H4 (cell line): ENCODE data around the gene METTL26. TPM values are rescaled to one million over a fixed set of nuclear protein-coding genes. Genes with fewer than 3 reads are reported as not detected.

ENCODE experiments used
- DNase-seq: peaks from one replicate; pipeline ENCODE4 v3.0.0-alpha.2; 2015; ENCODE audit warnings: low spot score
- total RNA-seq: library from RNA; depleted of rRNA; stranded (reverse); fragments of >200 nt; shearing (Covaris generic); gene quantifications from 2 replicates; pipeline ENCODE4 v1.2.3, GENCODE V29; 2014

METTL26 gene
- total RNA-seq, 1 experiment from 2014 or later, result 85.7 TPM

DNA sequence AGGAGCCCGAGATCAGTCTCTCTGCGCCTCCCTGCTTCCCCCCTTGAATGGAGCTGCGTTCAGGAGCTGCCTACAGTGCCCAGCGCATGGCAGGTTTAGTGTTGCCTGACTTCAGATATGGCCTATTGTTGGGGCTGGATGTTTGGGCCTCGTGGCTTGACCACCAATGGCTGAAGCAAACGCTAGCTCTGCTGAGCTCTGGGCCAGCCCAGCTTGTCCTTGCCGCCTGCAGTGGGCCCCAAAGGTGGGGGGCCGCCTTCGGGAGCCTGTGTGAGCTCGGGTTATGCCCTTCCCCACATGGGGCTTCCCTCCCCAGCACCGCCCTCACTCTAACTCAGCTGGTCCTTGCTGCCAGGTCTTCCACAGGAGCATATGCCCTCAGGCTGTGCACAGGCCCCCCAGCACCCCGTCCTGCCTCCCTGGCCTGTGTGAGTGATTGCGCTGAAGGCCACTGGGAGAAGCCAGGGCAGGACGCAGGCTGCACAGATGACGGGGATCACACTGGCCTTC, 2.0 kb upstream of the METTL26 start:
- no peak for DNase-seq

DNA sequence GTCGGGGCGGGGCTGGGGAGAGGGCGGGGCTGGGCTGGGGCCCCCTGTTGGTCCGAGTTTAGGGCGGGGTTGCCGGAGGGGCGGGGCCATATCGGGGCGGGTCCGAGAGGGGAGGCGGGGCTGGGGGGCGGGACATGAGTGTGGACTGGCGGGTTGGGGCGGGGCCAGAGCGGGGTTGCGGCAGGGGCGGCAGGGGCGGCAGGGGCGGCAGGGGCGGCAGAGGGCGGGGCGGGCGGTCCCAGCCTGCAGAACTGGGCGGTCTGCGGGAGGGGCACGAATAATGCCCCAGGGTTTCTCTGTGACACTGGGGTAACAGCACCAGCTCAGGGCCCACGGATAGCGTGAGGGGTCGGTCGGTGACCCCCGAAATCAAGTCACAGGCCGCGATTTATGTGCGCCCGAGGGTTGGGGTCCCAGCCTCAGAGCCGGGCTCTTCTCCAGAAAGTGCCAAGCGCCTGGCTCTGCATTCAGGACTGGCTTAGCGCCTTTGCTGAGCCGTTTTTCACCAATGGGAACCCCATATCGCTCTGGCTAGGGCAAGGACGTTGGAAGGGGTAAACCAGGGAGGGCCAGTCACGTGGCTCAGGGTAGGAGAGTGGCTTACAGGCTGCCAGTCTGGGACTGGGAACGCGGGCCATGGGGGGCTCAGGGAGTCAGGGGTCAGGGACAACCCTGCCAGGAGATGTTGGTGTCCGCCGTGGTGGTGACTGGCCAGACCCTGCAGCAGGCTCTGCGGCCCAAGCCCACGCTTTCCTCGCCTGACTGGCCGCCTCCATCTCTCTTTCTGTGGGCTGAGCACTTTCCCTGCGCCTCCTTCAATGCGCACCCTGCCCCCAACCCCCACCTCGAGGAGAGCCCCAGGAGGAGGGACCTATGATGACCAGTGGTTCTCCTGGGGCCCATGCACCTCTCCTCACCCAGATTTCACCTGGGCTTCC, 1.2 kb upstream of the METTL26 start:
- DNase-seq, result no peak

DNA sequence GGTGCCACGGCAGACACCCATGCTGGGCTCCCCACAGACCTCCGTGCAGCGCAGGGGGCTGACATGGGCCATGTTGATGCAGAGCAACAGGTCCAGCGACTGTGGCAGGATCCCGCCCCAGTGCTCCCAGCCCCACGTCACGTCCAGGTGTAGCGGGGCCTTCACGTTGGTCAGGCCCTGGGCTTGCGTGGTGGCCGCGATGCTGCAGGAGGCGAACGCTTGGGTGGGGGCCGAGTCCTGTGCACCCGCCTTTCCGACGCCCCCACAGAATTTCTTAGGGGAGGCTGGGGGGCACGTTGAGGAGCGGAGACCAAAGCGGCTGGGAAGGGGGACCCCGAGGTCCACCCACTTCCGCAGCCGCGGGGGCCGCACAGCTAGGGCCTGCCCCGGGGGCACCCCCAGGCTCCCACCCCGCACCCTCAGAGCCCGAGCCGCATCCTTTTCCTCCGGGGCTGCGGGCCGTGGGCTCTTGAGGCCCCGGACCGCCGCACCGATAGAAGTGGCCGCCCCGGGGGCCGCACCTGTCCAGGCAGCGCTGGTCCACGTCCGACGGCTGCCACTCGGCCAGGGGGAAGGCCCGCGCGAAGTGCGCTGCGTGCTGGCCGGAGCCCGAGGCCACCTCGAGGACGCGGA, 416 bp downstream of the METTL26 start:
- DNase-seq, result no peak

DNA sequence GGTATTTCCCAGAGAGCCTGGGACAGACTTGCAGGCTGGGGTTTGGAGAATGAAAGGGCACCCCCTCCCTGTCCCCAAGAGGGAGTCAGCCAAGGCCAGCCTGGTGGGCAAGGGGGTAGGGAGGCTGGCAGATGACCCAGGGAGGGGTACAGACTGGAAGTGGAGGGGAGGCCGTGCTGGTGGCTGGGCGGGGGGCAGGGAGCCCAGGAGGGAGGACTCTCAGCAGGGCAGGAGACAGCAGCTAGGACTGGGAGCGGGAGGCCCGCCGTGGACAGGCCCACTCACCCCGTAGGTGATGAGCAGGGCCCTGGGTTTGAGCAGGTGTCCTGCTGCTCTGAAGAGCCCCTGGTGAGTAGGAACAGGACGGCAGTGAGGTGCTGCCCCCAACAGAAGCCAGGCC, 1.1 kb downstream of the METTL26 start:
- DNase-seq, result no peak

DNA sequence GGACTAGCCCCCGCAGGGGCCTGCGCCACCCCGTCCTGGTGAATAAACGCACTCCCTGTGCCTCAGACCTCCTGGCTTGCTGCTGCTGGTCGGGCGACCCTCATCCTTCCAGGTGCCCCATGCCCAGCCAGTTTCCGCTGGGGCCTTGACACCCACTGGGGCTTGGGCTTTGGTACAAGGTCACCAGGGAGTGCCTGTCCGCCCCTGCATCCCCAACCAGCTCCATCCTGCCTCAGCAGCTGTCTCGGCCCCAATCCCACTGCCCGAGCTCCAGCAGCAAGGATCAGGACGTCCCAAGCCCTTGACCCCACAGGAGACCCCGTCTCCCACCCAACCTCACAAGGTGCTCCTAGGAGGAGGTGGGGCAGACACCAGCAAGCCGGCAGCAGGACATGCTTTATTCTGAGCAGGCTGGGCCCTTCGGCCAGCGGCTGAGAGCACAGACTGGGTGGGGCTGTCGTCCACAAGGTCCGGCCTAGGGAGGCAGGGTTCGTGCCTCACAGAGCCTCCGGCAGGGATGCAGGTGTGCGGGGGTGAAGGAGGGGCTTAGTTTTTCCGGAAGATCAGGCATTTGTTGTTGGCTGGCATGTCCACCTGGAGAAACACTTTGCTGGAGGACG, 1.9 kb downstream of the METTL26 start:
- DNase-seq, result no peak

DNA sequence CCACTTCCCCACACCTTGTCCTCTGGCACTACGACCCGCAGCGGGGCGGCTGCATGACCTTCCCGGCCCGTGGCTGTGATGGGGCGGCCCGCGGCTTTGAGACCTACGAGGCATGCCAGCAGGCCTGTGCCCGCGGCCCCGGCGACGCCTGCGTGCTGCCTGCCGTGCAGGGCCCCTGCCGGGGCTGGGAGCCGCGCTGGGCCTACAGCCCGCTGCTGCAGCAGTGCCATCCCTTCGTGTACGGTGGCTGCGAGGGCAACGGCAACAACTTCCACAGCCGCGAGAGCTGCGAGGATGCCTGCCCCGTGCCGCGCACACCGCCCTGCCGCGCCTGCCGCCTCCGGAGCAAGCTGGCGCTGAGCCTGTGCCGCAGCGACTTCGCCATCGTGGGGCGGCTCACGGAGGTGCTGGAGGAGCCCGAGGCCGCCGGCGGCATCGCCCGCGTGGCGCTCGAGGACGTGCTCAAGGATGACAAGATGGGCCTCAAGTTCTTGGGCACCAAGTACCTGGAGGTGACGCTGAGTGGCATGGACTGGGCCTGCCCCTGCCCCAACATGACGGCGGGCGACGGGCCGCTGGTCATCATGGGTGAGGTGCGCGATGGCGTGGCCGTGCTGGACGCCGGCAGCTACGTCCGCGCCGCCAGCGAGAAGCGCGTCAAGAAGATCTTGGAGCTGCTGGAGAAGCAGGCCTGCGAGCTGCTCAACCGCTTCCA, 2.6 kb downstream of the METTL26 start:
- DNase-seq, result no peak

DNA sequence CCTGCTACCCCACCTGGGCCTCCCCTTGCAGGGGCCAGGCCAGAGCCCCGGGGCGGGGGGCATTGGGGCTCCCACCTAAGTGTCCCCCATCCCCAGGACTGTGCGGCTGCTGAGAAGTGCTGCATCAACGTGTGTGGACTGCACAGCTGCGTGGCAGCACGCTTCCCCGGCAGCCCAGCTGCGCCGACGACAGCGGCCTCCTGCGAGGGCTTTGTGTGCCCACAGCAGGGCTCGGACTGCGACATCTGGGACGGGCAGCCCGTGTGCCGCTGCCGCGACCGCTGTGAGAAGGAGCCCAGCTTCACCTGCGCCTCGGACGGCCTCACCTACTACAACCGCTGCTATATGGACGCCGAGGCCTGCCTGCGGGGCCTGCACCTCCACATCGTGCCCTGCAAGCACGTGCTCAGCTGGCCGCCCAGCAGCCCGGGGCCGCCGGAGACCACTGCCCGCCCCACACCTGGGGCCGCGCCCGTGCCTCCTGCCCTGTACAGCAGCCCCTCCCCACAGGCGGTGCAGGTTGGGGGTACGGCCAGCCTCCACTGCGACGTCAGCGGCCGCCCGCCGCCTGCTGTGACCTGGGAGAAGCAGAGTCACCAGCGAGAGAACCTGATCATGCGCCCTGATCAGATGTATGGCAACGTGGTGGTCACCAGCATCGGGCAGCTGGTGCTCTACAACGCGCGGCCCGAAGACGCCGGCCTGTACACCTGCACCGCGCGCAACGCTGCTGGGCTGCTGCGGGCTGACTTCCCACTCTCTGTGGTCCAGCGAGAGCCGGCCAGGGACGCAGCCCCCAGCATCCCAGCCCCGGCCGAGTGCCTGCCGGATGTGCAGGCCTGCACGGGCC, 3.4 kb downstream of the METTL26 start:
- DNase-seq, result no peak

DNA sequence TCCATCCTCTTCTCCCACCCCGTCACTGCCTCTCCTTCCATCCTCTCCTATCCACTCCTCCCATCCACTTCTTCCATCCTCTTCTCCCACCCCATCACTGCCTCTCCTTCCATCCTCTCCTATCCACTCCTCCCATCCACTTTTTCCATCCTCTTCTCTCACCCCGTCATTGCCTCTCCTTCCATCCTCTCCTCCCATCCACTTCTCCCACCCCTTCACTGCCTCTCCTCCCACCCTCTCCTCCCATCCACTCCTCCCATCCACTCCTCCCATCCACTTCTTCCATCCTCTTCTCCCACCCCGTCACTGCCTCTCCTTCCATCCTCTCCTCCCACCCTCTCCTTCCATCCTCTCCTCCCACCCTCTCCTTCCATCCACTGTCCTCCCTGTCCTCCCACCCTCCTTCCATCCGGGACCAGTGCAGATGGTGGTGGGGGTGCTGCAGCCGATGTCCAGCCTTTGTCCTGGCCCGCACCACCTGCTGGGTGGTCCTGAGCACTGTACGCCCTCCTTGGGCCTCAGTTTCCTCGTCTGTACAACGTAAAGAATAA, 4.2 kb downstream of the METTL26 start:
- DNase-seq, result no peak

DNA sequence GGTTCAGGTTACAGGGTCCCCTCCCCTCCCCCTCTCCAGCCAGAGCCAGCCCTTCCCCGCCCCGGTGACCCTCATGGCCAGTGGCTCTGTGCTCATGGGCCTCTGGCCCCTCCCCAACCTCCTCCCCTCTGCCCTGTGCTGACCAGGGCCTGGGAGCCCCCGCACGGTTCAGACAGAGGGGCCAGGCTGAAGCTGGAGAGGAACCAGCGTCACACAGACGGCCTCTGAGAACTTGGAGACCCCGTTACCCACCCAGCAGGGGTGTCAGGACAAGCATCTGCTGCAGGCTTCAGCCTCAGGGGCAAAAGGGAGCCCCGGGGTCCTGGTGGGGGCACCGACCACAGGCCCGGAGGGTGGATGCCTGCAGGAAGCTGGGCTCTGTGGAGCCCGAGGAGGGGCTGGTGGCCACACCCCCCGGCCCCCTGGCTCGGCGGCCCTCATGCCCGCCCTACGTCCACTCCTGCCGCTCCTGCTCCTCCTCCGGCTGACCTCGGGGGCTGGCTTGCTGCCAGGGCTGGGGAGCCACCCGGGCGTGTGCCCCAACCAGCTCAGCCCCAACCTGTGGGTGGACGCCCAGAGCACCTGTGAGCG, 5.2 kb downstream of the METTL26 start, which contains the start of gene WFIKKN1:
TSS of gene WFIKKN1 (plus strand) at position 171 of the 591 bp plus-strand sequence. CDS start at position 440, 269 bp downstream.
- no peak for DNase-seq

DNA sequence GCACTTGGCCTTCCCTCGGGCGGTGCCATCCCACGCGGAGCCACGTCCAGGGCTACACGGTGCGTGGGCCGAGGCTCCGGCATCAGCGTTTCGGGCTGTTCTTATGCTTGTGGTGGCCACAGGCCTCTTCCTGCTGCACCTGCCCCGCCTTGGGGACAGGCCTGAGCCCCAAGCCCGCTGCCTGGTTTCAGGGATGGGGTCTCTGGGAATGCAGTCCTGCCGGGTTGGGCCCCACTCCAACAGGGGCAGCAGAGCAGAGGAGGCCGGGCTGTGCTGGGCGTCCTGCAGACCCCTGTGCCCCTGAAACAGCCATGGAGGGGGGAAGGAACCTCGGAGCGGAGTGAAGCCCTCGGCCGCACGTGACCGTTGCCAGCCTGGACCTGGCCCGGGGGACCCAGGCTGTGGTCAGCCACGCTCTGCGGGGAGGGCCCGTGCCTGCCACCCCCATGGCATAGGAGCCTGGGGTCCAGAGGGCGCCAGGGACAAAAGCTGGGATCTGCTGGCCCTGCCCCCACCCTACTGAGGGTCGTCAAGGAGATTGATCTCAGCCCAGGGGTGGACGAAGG, 5.8 kb downstream of the METTL26 start:
- DNase-seq, result no peak

DNA sequence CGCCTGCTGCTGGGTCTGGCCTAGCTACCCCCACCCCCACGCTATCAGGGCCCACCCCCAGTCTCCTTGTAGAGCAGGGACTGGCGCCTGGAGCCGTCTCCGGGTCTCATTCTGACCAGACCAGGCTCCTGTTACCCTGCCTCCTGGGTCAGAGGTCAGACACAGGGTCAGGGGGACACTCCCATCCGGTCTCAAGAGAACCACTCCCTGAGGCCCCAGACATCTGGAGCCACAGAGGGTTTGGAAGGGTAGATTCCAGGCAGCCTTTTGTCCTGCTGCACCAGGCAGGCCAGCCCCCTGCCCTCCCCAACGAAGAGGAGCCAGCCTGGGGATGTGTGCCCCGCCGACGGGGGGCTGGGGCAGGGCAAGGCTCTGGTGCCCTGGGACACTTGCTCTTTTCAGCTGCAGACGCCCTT, 6.3 kb downstream of the METTL26 start:
- DNase-seq, result no peak

DNA sequence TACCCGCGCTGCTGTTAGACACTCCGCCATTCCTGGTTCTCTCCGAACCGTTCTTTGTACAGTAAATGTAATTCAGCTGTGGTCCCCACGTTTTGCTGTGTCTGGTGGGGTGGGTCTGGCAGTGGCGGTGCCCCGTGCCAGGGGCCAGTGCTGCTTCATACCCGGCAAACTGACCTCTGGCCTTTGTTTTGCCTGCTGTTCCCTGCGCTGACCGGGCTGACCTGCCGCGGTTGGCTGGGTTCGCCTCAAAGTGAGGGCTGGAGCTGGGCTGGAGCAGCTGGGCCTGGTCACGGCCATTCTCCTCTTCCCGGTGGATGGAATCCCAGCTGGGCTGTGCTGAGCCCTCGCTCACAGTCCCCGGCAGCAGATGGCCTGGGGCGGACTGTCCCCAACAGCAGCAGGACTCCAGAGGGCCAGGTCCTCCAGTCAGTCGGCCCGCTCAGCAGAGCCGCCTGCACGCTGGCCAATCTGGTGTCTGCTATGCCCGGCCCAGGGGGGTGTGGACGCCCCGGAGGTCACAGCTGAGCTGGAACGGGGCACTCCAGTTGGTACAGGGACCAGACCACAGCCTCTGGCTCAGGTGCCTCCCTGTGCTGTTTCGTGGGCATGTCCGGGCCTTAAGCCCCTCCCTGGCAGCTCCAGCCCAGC, 6.8 kb downstream of the METTL26 start:
- no peak for DNase-seq

DNA sequence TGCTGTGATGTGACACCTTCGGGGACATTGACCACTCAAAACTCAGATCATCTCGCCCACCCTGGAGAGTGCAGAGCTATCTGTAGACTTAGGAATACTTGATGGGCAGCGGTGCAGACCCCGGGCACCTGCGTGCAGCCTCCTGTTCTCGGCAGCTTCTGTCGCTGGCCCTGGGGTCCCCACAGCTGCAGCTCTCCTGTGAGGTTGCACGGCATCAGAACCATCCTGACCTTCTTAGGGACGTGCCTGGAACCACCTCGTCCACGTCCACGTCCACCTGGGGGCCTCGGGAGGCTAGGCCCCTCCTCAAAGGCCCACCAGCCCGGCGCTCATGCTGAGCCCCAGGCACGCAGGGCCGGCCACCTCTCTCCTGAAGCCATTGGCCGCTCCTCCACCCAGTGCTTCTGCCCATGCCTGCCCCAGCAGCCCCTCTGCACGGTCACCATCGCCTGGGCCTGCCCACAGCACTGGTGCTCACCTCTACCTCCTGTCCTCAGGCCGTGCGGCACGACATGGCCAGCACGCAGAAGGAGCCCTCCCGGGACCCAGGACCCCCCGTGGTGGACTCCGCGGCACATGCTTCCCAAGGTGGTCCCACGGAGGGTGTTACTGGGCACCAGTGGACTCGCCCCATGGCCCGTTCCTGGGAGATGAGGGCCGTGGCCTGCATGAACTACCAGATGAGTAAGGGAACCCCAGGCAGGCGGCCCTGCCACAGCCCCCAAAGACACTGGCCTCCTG, 7.6 kb downstream of the METTL26 start:
- no peak for DNase-seq

DNA sequence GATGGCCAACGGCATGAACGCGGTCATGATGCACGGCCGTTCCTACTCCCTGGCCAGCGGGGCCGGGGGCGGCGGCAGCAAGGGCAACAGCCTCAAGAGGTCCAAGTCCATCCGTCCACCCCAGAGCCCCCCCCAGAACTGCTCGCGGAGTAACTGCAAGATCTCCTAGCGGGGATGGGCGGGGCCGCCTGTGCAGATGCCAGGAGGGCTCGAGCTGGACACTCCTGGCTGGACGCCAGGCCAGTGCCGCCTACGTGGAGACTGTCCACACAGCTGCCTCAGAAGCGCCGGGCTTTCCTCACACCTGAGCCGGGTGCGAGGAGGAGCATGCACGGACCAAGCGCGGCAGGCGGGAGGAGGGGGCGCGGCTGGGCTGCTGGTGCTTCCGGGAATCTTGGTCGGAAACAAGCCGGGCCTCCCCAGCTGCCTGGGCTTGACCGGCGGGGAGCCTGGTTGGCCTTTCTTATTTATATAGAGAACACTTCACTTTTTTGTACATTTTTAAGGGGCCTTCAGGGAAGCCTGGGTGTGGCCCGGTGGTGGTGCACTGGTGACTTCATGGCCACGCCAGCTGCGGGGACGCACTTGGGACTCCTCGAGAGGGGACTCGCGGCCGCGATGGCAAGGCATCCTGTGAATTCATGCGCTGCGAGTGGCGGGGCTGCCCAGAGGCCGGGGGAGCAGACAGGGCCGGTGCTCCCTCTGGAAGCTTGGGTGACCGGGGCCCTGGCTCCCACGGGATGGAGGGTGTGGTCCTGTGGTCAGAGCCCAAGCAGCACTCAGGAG, 8.5 kb downstream of the METTL26 start:
- peak; percentile 71 for DNase-seq

DNA sequence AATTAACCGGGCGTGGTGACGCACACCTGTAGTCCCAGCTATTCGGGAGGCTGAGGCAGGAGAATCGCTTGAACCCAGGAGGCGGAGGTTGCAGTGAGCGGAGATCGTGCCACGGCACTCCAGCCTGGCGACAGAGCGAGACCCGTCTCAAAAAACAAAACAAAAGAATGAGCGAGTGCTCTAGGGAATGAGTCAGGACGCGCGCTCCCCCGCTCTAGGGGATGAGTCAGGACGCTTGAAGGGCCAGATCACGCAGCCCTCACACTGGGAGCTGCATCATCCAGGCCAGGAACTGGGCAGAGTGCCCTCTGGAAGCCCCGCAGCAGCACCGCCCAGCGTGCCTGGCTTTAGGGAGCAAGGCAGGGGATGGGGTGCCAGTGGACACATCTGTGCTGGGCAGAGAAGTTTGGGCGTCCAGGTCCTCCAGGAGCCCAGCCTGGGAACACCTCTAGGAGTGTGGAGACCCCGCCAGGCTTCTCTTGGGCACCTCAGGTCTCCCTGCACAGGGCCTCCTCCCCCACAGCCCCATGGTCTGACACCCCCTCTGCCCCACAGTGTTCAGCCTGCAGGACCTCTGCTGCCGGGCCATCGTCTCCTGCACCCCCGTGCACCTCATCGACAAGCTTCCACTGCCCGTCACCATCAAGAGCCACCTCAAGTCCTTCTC, 9.2 kb downstream of the METTL26 start:
- DNase-seq, result peak; percentile 90

DNA sequence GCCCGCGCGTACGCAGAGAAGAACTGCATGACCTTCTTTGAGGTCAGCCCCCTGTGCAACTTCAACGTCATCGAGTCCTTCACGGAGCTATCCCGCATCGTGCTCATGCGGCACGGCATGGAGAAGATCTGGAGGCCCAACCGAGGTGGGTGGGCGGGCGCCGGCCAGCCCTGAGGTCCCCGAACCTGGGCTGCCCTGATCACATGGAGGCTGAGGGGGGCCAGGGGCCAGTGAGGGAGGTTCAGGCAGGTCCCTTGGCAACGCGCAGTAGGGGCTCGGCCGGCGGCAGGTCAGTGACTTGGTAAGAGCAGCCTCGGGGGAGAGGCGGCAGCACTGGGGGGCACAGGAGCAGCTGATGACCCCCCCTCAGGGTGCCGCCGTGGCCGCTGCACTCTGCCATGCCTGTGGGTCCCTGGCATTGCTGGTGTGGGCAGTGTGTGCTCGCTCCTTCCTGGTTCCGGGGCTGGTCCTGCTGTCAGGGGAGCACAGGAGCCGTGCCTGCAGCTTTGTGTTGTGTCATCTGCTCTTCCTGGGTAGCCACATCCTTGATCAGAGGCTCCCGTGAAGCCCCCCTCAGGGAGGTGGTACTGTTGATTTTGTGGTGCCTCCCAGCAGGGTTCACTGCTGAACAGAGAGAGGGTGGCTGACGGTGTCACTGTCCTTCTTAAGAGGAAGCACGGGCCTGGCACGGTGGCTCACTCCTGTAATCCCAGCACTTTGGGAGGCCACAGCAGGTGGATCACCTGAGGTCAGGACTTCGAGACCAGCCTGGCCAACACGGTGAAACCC, 9.9 kb downstream of the METTL26 start:
- no peak for DNase-seq
